ENCODE measurements around the gene C13orf46. TPM values are rescaled to one million over a fixed set of nuclear protein-coding genes. Genes with fewer than 3 reads are reported as not detected.

C13orf46 gene
- total RNA-seq, 4 donors from 2014 or later, result 0.17 to 0.94 (median 0.44) TPM; not detected in 1

- TF ChIP-seq CTCF (IDR thresholded peaks at IDR 0.05; ENCODE audit: low read depth), result no peak
These were observed 44.7 kb upstream of the C13orf46 start for GRCh38 chr13:114018461-114019055.

DNA sequence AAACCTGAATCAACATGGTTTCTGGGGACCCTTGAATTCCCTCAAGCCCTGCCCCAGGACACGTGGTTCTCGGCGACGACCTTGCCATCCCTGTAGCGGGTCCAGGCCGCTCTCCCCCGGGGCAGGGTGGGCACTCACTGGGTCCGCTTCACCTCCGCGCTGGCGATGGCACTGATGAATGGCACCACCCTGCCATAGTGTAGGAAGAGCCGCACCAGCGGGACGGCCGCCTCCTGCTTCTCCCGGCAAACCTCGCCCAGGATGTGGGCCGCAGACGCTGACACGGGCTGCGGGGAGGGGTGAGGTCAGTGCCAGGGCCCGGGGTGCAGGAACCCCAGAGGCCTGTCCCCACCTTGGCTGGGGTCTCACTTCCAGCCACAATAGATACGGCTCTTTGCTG lies 44.1 kb upstream of the C13orf46 start:
- no peak for TF ChIP-seq CTCF (IDR thresholded peaks at IDR 0.05; ENCODE audit: low read depth)

- TF ChIP-seq CTCF (IDR thresholded peaks at IDR 0.05; ENCODE audit: low read depth), result no peak
These were observed 43.3 kb upstream of the C13orf46 start for GRCh38 chr13:114017028-114017630.

GRCh38 chr13:114016321-114017027 lies 42.6 kb upstream of the C13orf46 start:
- no peak for TF ChIP-seq CTCF (IDR thresholded peaks at IDR 0.05; ENCODE audit: low read depth)

DNA sequence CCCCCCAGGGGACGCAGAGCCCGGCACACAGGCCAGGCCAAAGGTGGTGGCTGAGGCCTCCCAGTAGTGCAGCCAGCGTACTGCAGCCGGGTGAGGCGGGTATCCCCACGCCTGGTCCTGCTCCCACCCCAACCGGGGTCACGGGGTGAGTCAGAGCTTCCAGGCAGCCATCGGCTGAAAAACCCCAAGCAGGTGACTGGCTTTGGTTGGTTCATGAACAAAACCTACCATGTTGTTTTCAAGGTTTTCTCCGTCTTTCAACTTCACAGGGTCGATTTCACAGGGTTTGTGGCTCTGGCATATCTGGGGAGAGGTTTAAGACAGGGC lies 42.1 kb upstream of the C13orf46 start:
- TF ChIP-seq CTCF (IDR thresholded peaks at IDR 0.05; ENCODE audit: low read depth), result no peak

DNA sequence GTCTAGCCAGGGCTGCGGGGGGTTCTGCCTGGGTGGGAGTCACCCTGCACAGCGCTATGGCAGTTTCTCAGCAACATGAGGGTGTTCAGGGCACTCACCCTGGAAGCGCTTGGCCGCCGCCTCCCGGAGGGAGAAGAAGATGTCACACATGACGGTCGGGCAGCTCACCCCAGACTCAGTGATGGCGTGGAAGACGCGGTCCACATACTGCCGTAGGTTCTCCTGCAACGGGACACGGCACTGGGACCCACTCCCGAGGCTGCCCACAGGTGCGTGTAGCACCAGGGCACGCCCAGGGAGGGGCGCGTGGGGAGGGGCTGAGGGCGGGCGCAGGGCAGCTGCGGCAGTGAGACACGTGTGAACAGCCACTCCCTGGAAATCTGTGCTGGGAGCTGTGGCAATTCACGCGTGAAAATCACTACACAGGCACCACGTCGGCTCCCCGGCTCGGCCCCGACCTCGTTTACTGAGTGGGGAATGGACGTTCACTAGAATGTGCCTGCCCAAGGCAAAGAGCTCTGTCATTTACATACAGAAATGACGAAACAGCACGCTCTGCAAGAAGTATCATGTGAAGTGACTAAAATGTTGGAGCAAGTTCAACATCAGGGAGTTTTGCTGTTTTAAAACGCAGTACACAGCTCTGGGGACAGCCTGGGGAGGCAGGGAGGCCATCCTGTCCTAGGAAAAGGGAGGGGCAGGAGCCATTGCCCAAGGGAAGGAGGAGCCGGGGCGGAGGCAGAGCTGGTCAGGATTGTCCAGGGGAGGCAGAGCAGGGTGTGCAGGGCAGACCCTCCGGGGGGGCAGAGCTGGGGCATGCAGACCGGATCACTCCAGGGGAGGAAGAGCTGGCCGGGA lies 41.5 kb upstream of the C13orf46 start:
- no peak for TF ChIP-seq CTCF (IDR thresholded peaks at IDR 0.05; ENCODE audit: low read depth)

Data from subcutaneous adipose tissue (tissue), 4 donors.